Transverse colon (tissue), 4 donors: ENCODE measurements around the gene LMF1. TPM values are rescaled to one million over a fixed set of nuclear protein-coding genes. Genes with fewer than 3 reads are reported as not detected.

Source experiments
- DNase-seq: peaks from one replicate; pipeline ENCODE4 v3.0.0-alpha.2; 2019
- H3K27ac ChIP-seq, 4 donors: fragments of 200-600 bp; sonication (generic); 2 replicates each; pipeline ENCODE4 v1.5.1; 2016 to 2018; ENCODE audit warnings: inconsistent platforms in 4 of 4
- H3K27me3 ChIP-seq: fragments of 200-600 bp; sonication (generic); 2 replicates; pipeline ENCODE4 v1.5.1; 2017; ENCODE audit warnings: inconsistent platforms
- H3K36me3 ChIP-seq, 4 donors: fragments of 200-600 bp; sonication (generic); 2 replicates each; pipeline ENCODE4 v1.5.1; 2017 to 2019; ENCODE audit warnings: inconsistent platforms in 4 of 4
- H3K4me1 ChIP-seq, 4 donors: fragments of 200-600 bp; sonication (generic); 2 replicates each; pipeline ENCODE4 v1.5.1; 2017 to 2020; ENCODE audit warnings: inconsistent platforms in 4 of 4
- H3K4me3 ChIP-seq, 4 donors: fragments of 200-600 bp; sonication (generic); 1 replicate in 1 of 4; 2 replicates in 3 of 4; pipeline versions ENCODE4 v1.5.1 to v1.6.1; 2017 to 2019; ENCODE audit warnings: inconsistent platforms in 4 of 4
- H3K9me3 ChIP-seq, 2 donors: fragments of 200-600 bp; sonication (generic); 2 replicates each; pipeline ENCODE4 v1.5.1; 2017 to 2019; ENCODE audit warnings: inconsistent platforms in 2 of 2
- CTCF ChIP-seq, 5 experiments: fragments of 200-600 bp in 3 of 5; fragments of 450-650 bp in 2 of 5; sonication (generic) in 3 of 5; IDR thresholded peaks; 1 replicate in 2 of 5; 2 replicates in 3 of 5; pipeline ENCODE4 v1.5.1; 2016 to 2017; ENCODE audit warnings: antibody characterized with exemption in 5 of 5, inconsistent platforms in 3 of 5, mild to moderate bottlenecking in 2 of 5, moderate library complexity in 1 of 5
- EP300 ChIP-seq: sonication (generic); formaldehyde crosslinking; IDR thresholded peaks from one replicate; pipeline ENCODE4 v1.6.1; 2017; ENCODE audit warnings: antibody characterized with exemption, low read depth
- POLR2A ChIP-seq: fragments of 450-650 bp; IDR thresholded peaks from one replicate; pipeline ENCODE4 v1.6.1; 2016; ENCODE audit warnings: antibody characterized with exemption, mild to moderate bottlenecking, moderate library complexity
- POLR2AphosphoS5 ChIP-seq, 3 donors: sonication (generic); formaldehyde crosslinking; IDR thresholded peaks; one replicate each; pipeline ENCODE4 v1.6.1; 2016; ENCODE audit warnings: antibody characterized with exemption in 3 of 3
- WGBS, 2 donors: methylation state at CpG; one replicate each; pipeline ENCODE4 v1.1.5; 2018; ENCODE audit warnings: low coverage in 1 of 2; 5-methylcytosine and 5-hydroxymethylcytosine counted together
- in situ Hi-C, 4 donors: fragments of 200-750 bp; cut with MboI; loops; one replicate each; pipeline versions ENCODE4 v1.15.0 to v1.15.1; 2017; ENCODE audit warnings: low sequenced_read_pairs in 3 of 4, low pct_ligation_motif_present in 1 of 4, low pct_unique_long_range_greater_than_20kb in 1 of 4
- intact Hi-C: fragments of 100-400 bp; cut with DNase I; formaldehyde crosslinking; loops from one replicate; pipeline ENCODE4 v1.15.1; 2023; ENCODE audit warnings: low total_unique reads
- total RNA-seq, 4 donors: library from RNA; depleted of rRNA; stranded (reverse); fragments of >200 nt; gene quantifications; one replicate each; pipeline ENCODE4 v1.1.0, GENCODE V29; 2016

LMF1 gene
- total RNA-seq, 4 donors from 2014 or later, result 15.9 to 34.8 (median 19.6) TPM

GRCh38 chr16:967546-968295, 3.1 kb downstream of the LMF1 start:
- no peaks in the 10 kb centered on the region for H3K9me3 ChIP-seq
- no peak for DNase-seq
- in situ Hi-C loops, result no loop called here
- H3K27me3 ChIP-seq, result peaks cover 7% of the 10 kb centered on the region
- no peak for TF ChIP-seq POLR2AphosphoS5 (IDR thresholded peaks at IDR 0.05)
- no peak for TF ChIP-seq POLR2A
- no peak for TF ChIP-seq CTCF (IDR thresholded peaks at IDR 0.05)
- no peak for TF ChIP-seq EP300
- 91% methylated on average over 32 of the region's 41 CpGs; no CpG with 5 or more reads in 1 of the 2 donors for WGBS, 2 donors
- no peak overlapping the region for H3K4me3 ChIP-seq
- H3K27ac ChIP-seq, result no peak overlapping the region
- H3K4me1 ChIP-seq, result peaks cover 11 to 35% (median 21%) of the 10 kb centered on the region in 4 donors
- H3K36me3 ChIP-seq, result no peaks in the 10 kb centered on the region
- intact Hi-C loops, result no loop called here

- intact Hi-C loops, result no loop called here
- no peak overlapping the region for H3K4me3 ChIP-seq
- TF ChIP-seq POLR2AphosphoS5 (IDR thresholded peaks at IDR 0.05), result no peak
- no peak for TF ChIP-seq CTCF (IDR thresholded peaks at IDR 0.05)
- no peak for TF ChIP-seq POLR2A
- no peak for TF ChIP-seq EP300
- peaks cover 1% of the 10 kb centered on the region for H3K27me3 ChIP-seq
- in situ Hi-C loops, result no loop called here
- DNase-seq, result peak; percentile 52
- no peak overlapping the region for H3K27ac ChIP-seq
- no peaks in the 10 kb centered on the region for H3K36me3 ChIP-seq
- peaks cover 11 to 35% (median 21%) of the 10 kb centered on the region in 4 donors for H3K4me1 ChIP-seq
- 73 to 81% methylated on average over 5 to 20 of the region's 20 CpGs for WGBS, 2 donors
- no peaks in the 10 kb centered on the region for H3K9me3 ChIP-seq
These were observed 3.7 kb downstream of the LMF1 start for GRCh38 chr16:967077-967541.

GRCh38 chr16:966505-966904, 4.3 kb downstream of the LMF1 start:
- Histone ChIP-seq H3K4me1 (peaks cover 11 to 35% (median 21%) of the 10 kb centered on the region in 4 donors), H3K27me3 (no peaks in the 10 kb centered on the region), H3K9me3 (no peaks in the 10 kb centered on the region), H3K4me3 (no peak overlapping the region), H3K36me3 (no peaks in the 10 kb centered on the region), H3K27ac (no peak overlapping the region)
- in situ Hi-C loops (no loop called here), intact Hi-C loops (no loop called here)
- TF ChIP-seq CTCF (IDR thresholded peaks at IDR 0.05) (no peak), POLR2A (no peak), POLR2AphosphoS5 (IDR thresholded peaks at IDR 0.05) (no peak), EP300 (no peak)
- no peak for DNase-seq
- 92% methylated on average over 10 of the region's 10 CpGs; no CpG with 5 or more reads in 1 of the 2 donors for WGBS, 2 donors

- H3K4me3 ChIP-seq, result no peak overlapping the region
- H3K27ac ChIP-seq, result no peak overlapping the region
- peaks cover 11 to 32% (median 18%) of the 10 kb centered on the region in 4 donors for H3K4me1 ChIP-seq
- no peak for DNase-seq
- no peaks in the 10 kb centered on the region for H3K9me3 ChIP-seq
- intact Hi-C loops (no loop called here), in situ Hi-C loops (no loop called here)
- 95% methylated on average over 18 of the region's 18 CpGs; no CpG with 5 or more reads in 1 of the 2 donors for WGBS, 2 donors
- TF ChIP-seq CTCF (IDR thresholded peaks at IDR 0.05) (no peak), POLR2A (no peak), POLR2AphosphoS5 (IDR thresholded peaks at IDR 0.05) (no peak), EP300 (no peak)
- H3K27me3 ChIP-seq, result no peaks in the 10 kb centered on the region
- no peaks in the 10 kb centered on the region for H3K36me3 ChIP-seq
These were observed 4.7 kb downstream of the LMF1 start for GRCh38 chr16:966035-966434.
